ENCODE results near the gene LRMDA. TPM values are rescaled to one million over a fixed set of nuclear protein-coding genes. Genes with fewer than 3 reads are reported as not detected.

The LRMDA gene
- total and polyA plus RNA-seq, 2 of the 8 experiments (the other 6 are each of a cell fraction or from before 2014, with no cell fraction given) = 0.86 to 2.8 TPM

DNA sequence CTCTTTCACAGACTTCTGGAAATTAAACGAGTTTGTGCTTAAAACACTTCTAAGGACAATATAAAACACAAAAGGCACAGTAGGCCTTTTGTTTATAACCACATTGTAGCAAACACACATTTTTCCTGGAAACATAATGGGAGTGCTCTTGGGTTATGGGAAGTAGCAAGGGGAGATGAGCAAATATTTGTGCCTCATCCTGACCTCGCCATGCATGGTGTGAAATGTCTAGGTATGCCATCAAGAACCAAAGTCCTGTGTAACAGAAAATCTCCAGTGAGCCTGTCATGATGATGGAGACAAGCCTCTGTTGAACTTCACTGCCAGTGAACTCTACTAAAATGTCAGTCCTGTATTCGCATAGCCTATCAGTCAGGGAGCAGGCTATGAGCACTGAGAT lies 1029.6 kb downstream of the LRMDA start (continued):
- TF ChIP-seq, protein P1, sequence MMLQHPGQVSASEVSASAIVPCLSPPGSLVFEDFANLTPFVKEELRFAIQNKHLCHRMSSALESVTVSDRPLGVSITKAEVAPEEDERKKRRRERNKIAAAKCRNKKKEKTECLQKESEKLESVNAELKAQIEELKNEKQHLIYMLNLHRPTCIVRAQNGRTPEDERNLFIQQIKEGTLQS (IDR thresholded peaks at IDR 0.05; ENCODE audit: insufficient read depth, low read depth, low read length) = no peak
